Naive thymus-derived CD4-positive, alpha-beta T cell (primary cell): ENCODE measurements around the gene PCNX2. TPM values are rescaled to one million over a fixed set of nuclear protein-coding genes. Genes with fewer than 3 reads are reported as not detected.

Experiments
- ATAC-seq: fragments of 150-1000 bp; cut with Tn5 transposase; 2 replicates; pipeline ENCODE4 v1.10.0; 2021; ENCODE audit warnings: mild to moderate bottlenecking, moderate library complexity
- CTCF ChIA-PET: fragments of 350-600 bp; sonication (Branson Sonifier 250); formaldehyde crosslinking; loops from one replicate; lab custom pipeline; 2021; ENCODE audit warnings: antibody characterized with exemption; lab: Charles Lee
- POLR2A ChIA-PET: fragments of 350-600 bp; sonication (Branson Sonifier 250); formaldehyde crosslinking; loops from one replicate; lab custom pipeline; 2021; ENCODE audit warnings: antibody characterized with exemption, inconsistent platforms; lab: Charles Lee
- DNase-seq, 9 donors: peaks; one replicate each; pipeline versions ENCODE4 v3.0.0 to v3.0.0-alpha.2; 2020 to 2022; ENCODE audit warnings: mixed read lengths in 1 of 9
- H3K27ac ChIP-seq: one replicate; pipeline ENCODE4 v1.7.0; 2013; ENCODE audit warnings: mild to moderate bottlenecking, low read depth, low read length, moderate library complexity
- H3K27me3 ChIP-seq, 2 donors: one replicate each; pipeline ENCODE4 v1.7.0; 2013; ENCODE audit warnings: low read length in 2 of 2, mild to moderate bottlenecking in 2 of 2, moderate library complexity in 2 of 2; ENCODE audit not compliant: control insufficient read depth in 2 of 2, insufficient read depth in 2 of 2
- H3K36me3 ChIP-seq, 3 experiments: 1 replicate in 2 of 3; 2 replicates in 1 of 3; pipeline ENCODE4 v1.7.0; 2013; ENCODE audit warnings: low read length in 3 of 3, mild to moderate bottlenecking in 3 of 3, moderate library complexity in 1 of 3; ENCODE audit not compliant: insufficient read depth in 3 of 3, control insufficient read depth in 2 of 3
- H3K4me1 ChIP-seq, 2 donors: one replicate each; pipeline ENCODE4 v1.7.0; 2013; ENCODE audit warnings: low read length in 2 of 2, mild to moderate bottlenecking in 2 of 2, moderate library complexity in 1 of 2; ENCODE audit not compliant: control insufficient read depth in 2 of 2, insufficient read depth in 2 of 2
- H3K4me3 ChIP-seq: 2 replicates; pipeline ENCODE4 v1.7.0; 2013; ENCODE audit warnings: mild to moderate bottlenecking, low read length
- H3K9me3 ChIP-seq, 3 experiments: 1 replicate in 2 of 3; 2 replicates in 1 of 3; pipeline ENCODE4 v1.7.0; 2013; ENCODE audit warnings: low read length in 3 of 3; ENCODE audit not compliant: control insufficient read depth in 2 of 3
- H3K27ac Mint-ChIP-seq, 9 donors: one replicate each; pipeline ENCODE4 v1.8.0; 2020 to 2022; ENCODE audit warnings: mixed read lengths in 9 of 9, mild to moderate bottlenecking in 8 of 9, moderate library complexity in 5 of 9, inconsistent platforms in 2 of 9
- H3K27me3 Mint-ChIP-seq, 5 donors: one replicate each; pipeline ENCODE4 v1.8.0; 2021 to 2022; ENCODE audit warnings: mixed read lengths in 5 of 5, mild to moderate bottlenecking in 1 of 5
- H3K36me3 Mint-ChIP-seq, 5 donors: one replicate each; pipeline ENCODE4 v1.8.0; 2020 to 2022; ENCODE audit warnings: mixed read lengths in 5 of 5, mild to moderate bottlenecking in 3 of 5, inconsistent platforms in 1 of 5
- H3K4me1 Mint-ChIP-seq, 7 donors: one replicate each; pipeline ENCODE4 v1.8.0; 2020 to 2022; ENCODE audit warnings: mixed read lengths in 7 of 7, mild to moderate bottlenecking in 3 of 7, inconsistent platforms in 1 of 7
- H3K4me3 Mint-ChIP-seq, 10 donors: one replicate each; pipeline ENCODE4 v1.8.0; 2020 to 2022; ENCODE audit warnings: mild to moderate bottlenecking in 10 of 10, mixed read lengths in 10 of 10, moderate library complexity in 6 of 10, inconsistent platforms in 2 of 10
- H3K9me3 Mint-ChIP-seq, 11 donors: one replicate each; pipeline ENCODE4 v1.8.0; 2020 to 2022; ENCODE audit warnings: mixed read lengths in 11 of 11, mild to moderate bottlenecking in 4 of 11, inconsistent platforms in 1 of 11, moderate library complexity in 1 of 11
- intact Hi-C, 2 donors: fragments of 100-400 bp; cut with micrococcal nuclease; formaldehyde crosslinking; loops; one replicate each; pipeline ENCODE4 v1.15.1; 2023
- polyA plus RNA-seq, 2 donors: library from polyadenylated mRNA; unstranded; fragments of 300-500 nt; fragmentation: Illumina TruSeq; gene quantifications; one replicate each; pipeline ENCODE4 v1.2.3, GENCODE V29; 2021
- total RNA-seq, 6 experiments: library from RNA in 5 of 6; stranded (reverse) in 5 of 6; gene quantifications; 1 replicate in 5 of 6; 2 replicates in 1 of 6; pipeline ENCODE4 v1.2.3 and lab custom pipeline; 2021 to 2026

PCNX2 gene
- total and polyA plus RNA-seq, 7 experiments from 2014 or later, result 4.1 to 61.8 (median 45.1) TPM

- CTCF ChIA-PET, result no interaction called here
- POLR2A ChIA-PET, result no interaction called here
These were observed 229.4 kb downstream of the PCNX2 start for GRCh38 chr1:233066087-233066486.

DNA sequence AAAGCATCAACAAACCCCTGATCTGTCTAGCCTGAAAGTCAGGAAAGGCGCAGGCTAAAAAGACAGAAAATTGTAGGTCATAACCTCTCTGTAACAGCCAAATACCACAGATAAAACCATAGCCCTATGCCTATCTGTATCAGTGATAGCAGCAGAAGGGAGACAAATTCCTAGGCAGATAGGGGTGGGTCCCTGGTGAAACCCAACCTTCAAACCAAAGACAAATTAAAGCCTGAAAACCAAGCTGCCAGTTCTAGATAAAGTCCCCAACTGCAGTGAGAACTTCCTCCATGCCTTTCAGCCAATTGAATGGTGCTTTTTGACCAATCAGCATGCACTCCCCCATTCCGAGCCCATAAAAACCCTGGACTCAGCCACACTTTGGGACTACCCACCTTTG is 229.8 kb downstream of the PCNX2 start:
- H3K4me3 ChIP-seq, result no peak overlapping the region
- no peak overlapping the region for H3K27ac ChIP-seq
- intact Hi-C loops, result no loop called here
- H3K36me3 ChIP-seq, result peaks cover 0 to 4% (median 0%) of the 10 kb centered on the region in 3 experiments
- ATAC-seq, result no peak
- no peak overlapping the region for H3K27ac Mint-ChIP-seq
- H3K4me1 Mint-ChIP-seq, result no peaks in the 10 kb centered on the region
- no peaks in the 10 kb centered on the region for H3K4me1 ChIP-seq
- ChIA-PET CTCF (no interaction called here), POLR2A (no interaction called here)
- H3K9me3 ChIP-seq, result peaks cover 0 to 6% (median 0%) of the 10 kb centered on the region in 3 experiments
- H3K27me3 ChIP-seq, result no peaks in the 10 kb centered on the region
- H3K9me3 Mint-ChIP-seq, result peaks cover 0 to 5% (median 0%) of the 10 kb centered on the region in 11 donors
- no peak for DNase-seq
- H3K27me3 Mint-ChIP-seq, result no peaks in the 10 kb centered on the region
- no peak overlapping the region for H3K4me3 Mint-ChIP-seq
- peaks cover 5 to 43% (median 34%) of the 10 kb centered on the region in 5 donors for H3K36me3 Mint-ChIP-seq

More at GRCh38 chr1:233066087-233066486, 229.4 kb downstream of the PCNX2 start:
- Mint-ChIP-seq H3K4me1 (no peaks in the 10 kb centered on the region), H3K27me3 (no peaks in the 10 kb centered on the region), H3K27ac (no peak overlapping the region), H3K4me3 (no peak overlapping the region), H3K36me3 (peaks cover 5 to 44% (median 34%) of the 10 kb centered on the region in 5 donors), H3K9me3 (peaks cover 0 to 5% (median 0%) of the 10 kb centered on the region in 11 donors)
- Histone ChIP-seq H3K4me1 (no peaks in the 10 kb centered on the region), H3K36me3 (peaks cover 0 to 4% (median 0%) of the 10 kb centered on the region in 3 experiments), H3K9me3 (peaks cover 0 to 6% (median 0%) of the 10 kb centered on the region in 3 experiments), H3K27me3 (no peaks in the 10 kb centered on the region), H3K4me3 (no peak overlapping the region), H3K27ac (no peak overlapping the region)
- ATAC-seq (no peak), DNase-seq (no peak)
- intact Hi-C loops, result no loop called here

DNA sequence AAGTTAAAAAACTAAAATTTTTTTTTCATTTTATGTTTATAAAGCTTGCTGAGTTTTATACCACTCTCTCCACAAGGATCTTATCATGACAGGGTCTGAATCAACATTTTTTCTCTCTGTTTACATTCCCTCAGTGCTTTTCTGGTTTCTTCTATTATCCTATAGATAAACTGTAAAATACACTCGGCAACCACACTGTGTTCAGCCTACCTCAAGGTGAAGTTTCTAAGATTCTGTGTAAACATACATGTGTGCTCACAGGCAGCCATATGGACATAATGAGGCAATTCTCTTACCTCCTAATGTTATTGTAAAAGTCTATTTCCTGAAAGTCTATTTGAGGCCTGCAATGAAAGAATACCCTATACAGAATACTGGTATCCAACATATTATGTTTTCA is 230.5 kb downstream of the PCNX2 start:
- CTCF ChIA-PET, result no interaction called here
- H3K36me3 Mint-ChIP-seq, result peaks cover 7 to 43% (median 34%) of the 10 kb centered on the region in 5 donors
- DNase-seq (no peak), ATAC-seq (no peak)
- peaks cover 0 to 6% (median 0%) of the 10 kb centered on the region in 3 experiments for H3K9me3 ChIP-seq
- POLR2A ChIA-PET, result no interaction called here
- no peak overlapping the region for H3K4me3 Mint-ChIP-seq
- H3K36me3 ChIP-seq, result peaks cover 0 to 4% (median 0%) of the 10 kb centered on the region in 3 experiments
- H3K27me3 Mint-ChIP-seq, result no peaks in the 10 kb centered on the region
- no peak overlapping the region for H3K27ac Mint-ChIP-seq
- no peak overlapping the region for H3K4me3 ChIP-seq
- intact Hi-C loops, result no loop called here
- no peaks in the 10 kb centered on the region for H3K4me1 ChIP-seq
- H3K27ac ChIP-seq, result no peak overlapping the region
- no peaks in the 10 kb centered on the region for H3K4me1 Mint-ChIP-seq
- H3K9me3 Mint-ChIP-seq, result peaks cover 0 to 5% (median 0%) of the 10 kb centered on the region in 11 donors
- no peaks in the 10 kb centered on the region for H3K27me3 ChIP-seq

GRCh38 chr1:233063462-233063861 is 232.1 kb downstream of the PCNX2 start:
- Histone ChIP-seq H3K27ac (no peak overlapping the region), H3K36me3 (peaks cover 0 to 4% (median 0%) of the 10 kb centered on the region in 3 experiments), H3K4me1 (no peaks in the 10 kb centered on the region), H3K27me3 (no peaks in the 10 kb centered on the region), H3K4me3 (no peak overlapping the region), H3K9me3 (peaks cover 0 to 6% (median 0%) of the 10 kb centered on the region in 3 experiments)
- DNase-seq (no peak), ATAC-seq (no peak)
- ChIA-PET POLR2A (no interaction called here), CTCF (no interaction called here)
- Mint-ChIP-seq H3K4me3 (no peak overlapping the region), H3K27ac (no peak overlapping the region), H3K4me1 (no peaks in the 10 kb centered on the region), H3K27me3 (no peaks in the 10 kb centered on the region), H3K36me3 (peaks cover 9 to 43% (median 39%) of the 10 kb centered on the region in 5 donors), H3K9me3 (peaks cover 0 to 5% (median 0%) of the 10 kb centered on the region in 11 donors)
- intact Hi-C loops, result loop anchor here in 1 of 2 donors (1.0 kb wide), 1 partner anchor 30 kb away; no protein-coding TSS in a partner anchor

GRCh38 chr1:233061265-233061664 is 234.3 kb downstream of the PCNX2 start:
- peaks cover 0 to 4% (median 0%) of the 10 kb centered on the region in 3 experiments for H3K36me3 ChIP-seq
- no peaks in the 10 kb centered on the region for H3K27me3 ChIP-seq
- no peak overlapping the region for H3K27ac ChIP-seq
- no peaks in the 10 kb centered on the region for H3K4me1 Mint-ChIP-seq
- no peaks in the 10 kb centered on the region for H3K27me3 Mint-ChIP-seq
- peaks cover 0 to 4% (median 0%) of the 10 kb centered on the region in 11 donors for H3K9me3 Mint-ChIP-seq
- no peak overlapping the region for H3K4me3 ChIP-seq
- intact Hi-C loops, result no loop called here
- no peak overlapping the region for H3K27ac Mint-ChIP-seq
- CTCF ChIA-PET, result interaction anchor here (1.0 kb wide), 1 partner anchor 11 kb away, joined by 3 read pairs; no protein-coding TSS in a partner anchor
- peaks cover 0 to 4% (median 0%) of the 10 kb centered on the region in 3 experiments for H3K9me3 ChIP-seq
- no peak overlapping the region for H3K4me3 Mint-ChIP-seq
- POLR2A ChIA-PET, result no interaction called here
- ATAC-seq (no peak), DNase-seq (no peak)
- H3K4me1 ChIP-seq, result no peaks in the 10 kb centered on the region
- H3K36me3 Mint-ChIP-seq, result peaks cover 15 to 49% (median 35%) of the 10 kb centered on the region in 5 donors

GRCh38 chr1:233060461-233060994 is 235.0 kb downstream of the PCNX2 start:
- H3K27ac ChIP-seq, result no peak overlapping the region
- ChIA-PET POLR2A (no interaction called here), CTCF (no interaction called here)
- H3K4me1 ChIP-seq, result no peaks in the 10 kb centered on the region
- H3K9me3 ChIP-seq, result no peaks in the 10 kb centered on the region
- no peak overlapping the region for H3K27ac Mint-ChIP-seq
- no peaks in the 10 kb centered on the region for H3K4me1 Mint-ChIP-seq
- no peak overlapping the region for H3K4me3 ChIP-seq
- no peak overlapping the region for H3K4me3 Mint-ChIP-seq
- H3K27me3 ChIP-seq, result no peaks in the 10 kb centered on the region
- H3K27me3 Mint-ChIP-seq, result no peaks in the 10 kb centered on the region
- peaks cover 0 to 4% (median 0%) of the 10 kb centered on the region in 11 donors for H3K9me3 Mint-ChIP-seq
- no peak for DNase-seq
- peaks cover 0 to 4% (median 0%) of the 10 kb centered on the region in 3 experiments for H3K36me3 ChIP-seq
- intact Hi-C loops, result no loop called here
- peaks cover 17 to 52% (median 42%) of the 10 kb centered on the region in 5 donors for H3K36me3 Mint-ChIP-seq
- no peak for ATAC-seq

DNA sequence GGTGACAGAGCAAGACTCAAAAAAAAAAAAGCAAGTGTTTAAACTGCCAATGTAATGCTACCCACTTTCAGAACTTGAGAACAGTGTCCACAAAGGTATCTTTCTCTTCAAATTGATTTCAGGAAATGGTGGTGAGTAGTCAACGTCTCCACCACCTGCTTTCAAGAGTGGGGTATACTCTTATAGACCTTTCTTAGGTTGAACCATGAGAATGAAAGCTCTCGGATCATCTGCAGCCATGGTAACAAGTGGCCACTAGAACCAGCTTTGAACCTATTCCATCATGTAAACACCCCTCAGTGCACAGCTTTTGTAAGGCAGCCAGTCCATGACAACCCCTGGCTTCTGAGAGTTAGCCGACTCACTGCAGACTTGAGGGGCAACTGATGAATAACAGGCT is 237.7 kb downstream of the PCNX2 start:
- intact Hi-C loops, result no loop called here
- Mint-ChIP-seq H3K9me3 (peaks cover 0 to 4% (median 0%) of the 10 kb centered on the region in 11 donors), H3K36me3 (peaks cover 16 to 50% (median 38%) of the 10 kb centered on the region in 5 donors), H3K27me3 (no peaks in the 10 kb centered on the region), H3K4me3 (no peak overlapping the region), H3K27ac (no peak overlapping the region), H3K4me1 (no peaks in the 10 kb centered on the region)
- DNase-seq (no peak), ATAC-seq (no peak)
- ChIA-PET POLR2A (no interaction called here), CTCF (no interaction called here)
- Histone ChIP-seq H3K36me3 (no peaks in the 10 kb centered on the region), H3K27me3 (no peaks in the 10 kb centered on the region), H3K9me3 (no peaks in the 10 kb centered on the region), H3K4me3 (no peak overlapping the region), H3K27ac (no peak overlapping the region), H3K4me1 (no peaks in the 10 kb centered on the region)
